ENCODE data around the gene RNF126.
"Not testable (repeated sequence)": the region's sequence is repeated elsewhere in the genome, so short reads cannot be mapped to it uniquely, and the experiment has no call there.

The RNF126 gene

GRCh38 chr19:646779-647565 lies 16.0 kb downstream of the RNF126 start:
- no peak for DNase-seq (ENCODE audit: low read depth)

- no peak for DNase-seq (ENCODE audit: low read depth)
Observed at GRCh38 chr19:645912-646778, 16.9 kb downstream of the RNF126 start.

GRCh38 chr19:644789-645188 lies 18.2 kb downstream of the RNF126 start:
- DNase-seq (ENCODE audit: low read depth) = no peak

- DNase-seq (ENCODE audit: low read depth) = no peak
Observed at GRCh38 chr19:644363-644762, 18.7 kb downstream of the RNF126 start.

GRCh38 chr19:643736-644135 lies 19.3 kb downstream of the RNF126 start:
- DNase-seq (ENCODE audit: low read depth) = no peak

- DNase-seq (ENCODE audit: low read depth) = no peak
Observed at GRCh38 chr19:642767-643727, 20.0 kb downstream of the RNF126 start.

- DNase-seq (ENCODE audit: low read depth) = no peak
Observed at GRCh38 chr19:641702-642101, 21.3 kb downstream of the RNF126 start.

GRCh38 chr19:640606-641189 lies 22.3 kb downstream of the RNF126 start:
- no peak for DNase-seq (ENCODE audit: low read depth)

- no peak for DNase-seq (ENCODE audit: low read depth)
Observed at GRCh38 chr19:640161-640558, 22.9 kb downstream of the RNF126 start.

- DNase-seq (ENCODE audit: low read depth) = peak; percentile 87
Observed at GRCh38 chr19:639253-640160, 23.5 kb downstream of the RNF126 start, which contains the start of gene FGF22. FGF22 (plus strand) TSS chr19:639879; CDS start chr19:639926, 47 bp downstream.

- DNase-seq (ENCODE audit: low read depth) = no peak
Observed at GRCh38 chr19:638906-639252, 24.1 kb downstream of the RNF126 start.

- no peak for DNase-seq (ENCODE audit: low read depth)
Observed at GRCh38 chr19:634975-635652, 27.9 kb downstream of the RNF126 start.

GRCh38 chr19:633786-634639 lies 29.0 kb downstream of the RNF126 start:
- peak; percentile 17 for DNase-seq (ENCODE audit: low read depth)

- peak; percentile 98 for DNase-seq (ENCODE audit: low read depth)
Observed at GRCh38 chr19:633068-633785, 29.8 kb downstream of the RNF126 start, which contains the start of gene POLRMT. POLRMT (minus strand) TSS chr19:633537; CDS start chr19:633512, 25 bp downstream.

- peak; percentile 69 for DNase-seq (ENCODE audit: low read depth)
Observed at GRCh38 chr19:632579-633067, 30.4 kb downstream of the RNF126 start.

- DNase-seq (ENCODE audit: low read depth) = no peak
Observed at GRCh38 chr19:629961-630714, 32.9 kb downstream of the RNF126 start.

GRCh38 chr19:629515-629914 lies 33.5 kb downstream of the RNF126 start:
- not testable (repeated sequence) for DNase-seq (ENCODE audit: low read depth)

Measured in iris pigment epithelial cell (primary cell).